DMS114 treated with DMSO at 0.1 percent for 48 hours (cell line): ENCODE results near the gene IFIT1B.
"Not testable (repeated sequence)": the region's sequence is repeated elsewhere in the genome, so short reads cannot be mapped to it uniquely, and the experiment has no call there.

ENCODE experiments used
- DNase-seq: peaks from one replicate; lab custom pipeline; 2025; ENCODE audit not compliant: unreplicated experiment; lab: John Stamatoyannopoulos, UW

The IFIT1B gene

GRCh38 chr10:89377705-89378637 is at the start of gene IFIT1B:
TSS of gene IFIT1B (plus strand) at chr10:89378056. CDS start at chr10:89378136, 80 bp downstream.
- no peak for DNase-seq

- DNase-seq = no peak
These were observed 48.7 kb upstream of the IFIT1B start for GRCh38 chr10:89329151-89329550.

GRCh38 chr10:89330014-89330413 is 47.8 kb upstream of the IFIT1B start:
- not testable (repeated sequence) for DNase-seq

GRCh38 chr10:89330537-89331212 is 47.2 kb upstream of the IFIT1B start:
- no peak for DNase-seq

GRCh38 chr10:89331487-89332122 is 46.3 kb upstream of the IFIT1B start:
- not testable (repeated sequence) for DNase-seq

GRCh38 chr10:89332123-89332633 is 45.7 kb upstream of the IFIT1B start:
- no peak for DNase-seq

GRCh38 chr10:89335226-89335625 is 42.6 kb upstream of the IFIT1B start:
- no peak for DNase-seq

- DNase-seq = no peak
These were observed 41.6 kb upstream of the IFIT1B start for GRCh38 chr10:89336241-89336640.

- no peak for DNase-seq
These were observed 40.4 kb upstream of the IFIT1B start for GRCh38 chr10:89337484-89337883.

GRCh38 chr10:89338713-89339112 is 39.1 kb upstream of the IFIT1B start:
- no peak for DNase-seq

GRCh38 chr10:89339875-89340274 is 38.0 kb upstream of the IFIT1B start:
- DNase-seq = no peak

- DNase-seq = no peak
These were observed 36.2 kb upstream of the IFIT1B start for GRCh38 chr10:89341649-89342048.

GRCh38 chr10:89342206-89342958 is 35.5 kb upstream of the IFIT1B start:
- no peak for DNase-seq

GRCh38 chr10:89343089-89343767 is 34.6 kb upstream of the IFIT1B start:
- no peak for DNase-seq

- no peak for DNase-seq
These were observed 33.7 kb upstream of the IFIT1B start for GRCh38 chr10:89344156-89344555.

- no peak for DNase-seq
These were observed 32.4 kb upstream of the IFIT1B start for GRCh38 chr10:89345367-89346000.

- no peak for DNase-seq
These were observed 31.2 kb upstream of the IFIT1B start for GRCh38 chr10:89346405-89347254.

- DNase-seq = no peak
These were observed 30.0 kb upstream of the IFIT1B start for GRCh38 chr10:89347701-89348457.
